ENCODE results near the gene NAV2.
"Not testable (repeated sequence)": the region's sequence is repeated elsewhere in the genome, so short reads cannot be mapped to it uniquely, and the experiment has no call there.

Gene NAV2

DNA sequence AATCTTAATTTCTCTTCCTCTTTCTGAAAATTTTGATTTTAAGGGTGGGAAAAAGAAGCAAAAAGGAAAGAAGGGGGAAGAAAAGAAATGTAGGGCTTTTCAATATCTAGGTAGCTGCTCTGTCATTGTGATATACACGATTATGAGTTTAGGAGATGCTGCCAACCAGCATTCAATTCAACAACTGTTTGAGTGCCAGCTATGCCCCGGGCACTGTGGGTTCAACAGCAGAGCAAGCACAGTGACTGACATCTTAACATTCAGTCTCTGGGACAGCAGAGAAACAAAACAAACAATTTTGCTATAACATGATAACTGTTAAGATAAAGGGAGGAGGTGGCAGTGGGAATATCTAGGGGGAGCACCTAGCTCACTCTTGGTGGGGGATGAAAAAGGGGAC, 356.1 kb downstream of the NAV2 start:
- H3K4me3 ChIP-seq (ENCODE audit: low read depth, low read length): no peak overlapping the region
- no peak for DNase-seq (ENCODE audit: low read depth)
- TF ChIP-seq, protein P1, sequence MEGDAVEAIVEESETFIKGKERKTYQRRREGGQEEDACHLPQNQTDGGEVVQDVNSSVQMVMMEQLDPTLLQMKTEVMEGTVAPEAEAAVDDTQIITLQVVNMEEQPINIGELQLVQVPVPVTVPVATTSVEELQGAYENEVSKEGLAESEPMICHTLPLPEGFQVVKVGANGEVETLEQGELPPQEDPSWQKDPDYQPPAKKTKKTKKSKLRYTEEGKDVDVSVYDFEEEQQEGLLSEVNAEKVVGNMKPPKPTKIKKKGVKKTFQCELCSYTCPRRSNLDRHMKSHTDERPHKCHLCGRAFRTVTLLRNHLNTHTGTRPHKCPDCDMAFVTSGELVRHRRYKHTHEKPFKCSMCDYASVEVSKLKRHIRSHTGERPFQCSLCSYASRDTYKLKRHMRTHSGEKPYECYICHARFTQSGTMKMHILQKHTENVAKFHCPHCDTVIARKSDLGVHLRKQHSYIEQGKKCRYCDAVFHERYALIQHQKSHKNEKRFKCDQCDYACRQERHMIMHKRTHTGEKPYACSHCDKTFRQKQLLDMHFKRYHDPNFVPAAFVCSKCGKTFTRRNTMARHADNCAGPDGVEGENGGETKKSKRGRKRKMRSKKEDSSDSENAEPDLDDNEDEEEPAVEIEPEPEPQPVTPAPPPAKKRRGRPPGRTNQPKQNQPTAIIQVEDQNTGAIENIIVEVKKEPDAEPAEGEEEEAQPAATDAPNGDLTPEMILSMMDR (conservative IDR thresholded peaks at IDR 0.05; ENCODE audit: low read depth, low read length): no peak

DNA sequence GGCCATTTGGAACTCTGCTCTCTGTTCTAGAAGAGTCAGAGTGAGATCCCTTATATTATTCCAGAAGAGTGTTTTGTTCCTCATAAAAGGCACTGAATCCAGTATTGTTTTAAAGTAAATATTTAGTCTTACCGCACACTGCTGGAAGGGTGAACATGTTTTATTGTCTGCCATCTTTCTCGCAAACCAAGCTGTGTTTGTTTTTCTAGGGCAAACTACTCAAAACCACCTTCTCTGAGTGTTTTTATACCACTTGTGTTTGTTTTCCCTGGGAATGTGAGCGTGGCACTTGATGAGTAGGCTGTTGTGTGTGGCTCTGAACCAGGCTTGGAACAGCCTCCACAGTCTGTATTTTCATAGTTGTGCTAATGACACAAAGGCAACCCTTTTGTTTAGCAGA, 357.8 kb downstream of the NAV2 start:
- no peak overlapping the region for H3K4me3 ChIP-seq (ENCODE audit: low read depth, low read length)
- DNase-seq (ENCODE audit: low read depth): no peak
- TF ChIP-seq, protein P1 (conservative IDR thresholded peaks at IDR 0.05; ENCODE audit: low read depth, low read length): no peak

DNA sequence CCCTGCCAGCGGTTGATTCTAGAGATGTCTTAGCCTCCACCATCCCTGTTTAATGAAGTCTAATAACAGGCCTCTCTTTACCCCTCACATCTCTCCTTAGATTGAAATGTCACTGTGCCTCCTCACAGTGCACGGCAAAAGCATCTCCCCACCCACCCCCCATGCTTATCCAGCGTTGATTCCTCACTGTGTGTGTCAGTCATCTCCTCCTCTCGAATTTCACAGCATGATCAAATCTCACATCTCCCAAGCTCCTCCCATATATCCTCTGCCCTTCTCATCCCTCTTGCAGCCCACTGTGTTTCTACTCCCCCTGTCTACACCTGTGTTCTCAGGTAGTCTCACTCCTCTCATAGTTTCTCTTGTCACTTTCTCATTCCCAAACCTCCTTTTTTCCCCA, 363.0 kb downstream of the NAV2 start:
- DNase-seq (ENCODE audit: low read depth): no peak
- no peak overlapping the region for H3K4me3 ChIP-seq (ENCODE audit: low read depth, low read length)
- TF ChIP-seq, protein P1 (conservative IDR thresholded peaks at IDR 0.05; ENCODE audit: low read depth, low read length): no peak

DNA sequence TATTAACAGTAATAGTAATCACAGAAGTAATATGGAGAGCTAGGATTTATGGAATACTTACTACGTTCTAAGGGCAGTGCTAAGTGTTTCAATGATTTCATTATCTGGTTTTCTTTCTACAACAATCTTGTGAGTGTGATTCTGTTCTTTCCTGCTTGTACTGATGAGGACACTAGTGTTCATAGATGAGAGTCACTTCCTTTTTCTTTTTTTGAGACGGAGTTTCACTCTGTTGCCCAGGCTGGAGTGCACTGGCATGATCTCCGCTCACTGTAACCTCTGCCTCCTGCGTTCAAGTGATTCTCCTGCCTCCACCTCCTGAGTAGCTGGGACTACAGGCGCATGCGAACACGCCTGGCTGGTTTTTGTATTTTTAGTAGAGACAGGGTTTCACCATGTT, 366.2 kb downstream of the NAV2 start:
- DNase-seq (ENCODE audit: low read depth): no peak
- H3K4me3 ChIP-seq (ENCODE audit: low read depth, low read length): no peak overlapping the region
- TF ChIP-seq, protein P1 (conservative IDR thresholded peaks at IDR 0.05; ENCODE audit: low read depth, low read length): no peak

DNA sequence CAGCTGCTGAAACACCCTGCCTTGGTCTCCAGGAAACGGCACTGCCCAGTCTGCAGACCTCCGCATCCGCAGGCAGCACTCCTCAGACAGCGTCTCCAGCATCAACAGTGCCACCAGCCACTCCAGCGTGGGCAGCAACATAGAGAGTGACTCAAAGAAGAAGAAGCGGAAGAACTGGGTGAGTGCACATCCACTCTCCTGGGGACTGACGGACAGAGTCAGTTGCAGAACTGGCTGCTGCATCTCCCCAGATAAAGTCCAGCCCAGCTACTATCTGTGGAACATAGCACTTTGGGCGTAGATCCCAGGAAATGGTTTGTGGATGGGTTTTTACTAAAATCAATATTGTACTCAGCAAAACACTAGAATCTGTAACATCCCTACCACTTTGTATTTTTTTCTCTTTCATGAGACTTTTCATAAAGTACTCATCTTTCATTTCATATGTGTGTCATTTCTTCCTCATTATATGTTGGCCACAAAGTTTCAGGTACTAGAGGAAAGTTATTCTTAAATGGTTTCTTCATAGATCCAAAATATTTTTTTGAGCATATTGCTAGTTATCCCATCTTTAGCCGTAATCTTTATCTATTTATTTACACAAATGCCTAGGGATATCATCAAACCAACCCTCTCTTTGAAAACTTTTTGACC, 367.5 kb downstream of the NAV2 start:
- H3K4me3 ChIP-seq (ENCODE audit: low read depth, low read length): no peak overlapping the region
- TF ChIP-seq, protein P1 (conservative IDR thresholded peaks at IDR 0.05; ENCODE audit: low read depth, low read length): no peak
- no peak for DNase-seq (ENCODE audit: low read depth)

DNA sequence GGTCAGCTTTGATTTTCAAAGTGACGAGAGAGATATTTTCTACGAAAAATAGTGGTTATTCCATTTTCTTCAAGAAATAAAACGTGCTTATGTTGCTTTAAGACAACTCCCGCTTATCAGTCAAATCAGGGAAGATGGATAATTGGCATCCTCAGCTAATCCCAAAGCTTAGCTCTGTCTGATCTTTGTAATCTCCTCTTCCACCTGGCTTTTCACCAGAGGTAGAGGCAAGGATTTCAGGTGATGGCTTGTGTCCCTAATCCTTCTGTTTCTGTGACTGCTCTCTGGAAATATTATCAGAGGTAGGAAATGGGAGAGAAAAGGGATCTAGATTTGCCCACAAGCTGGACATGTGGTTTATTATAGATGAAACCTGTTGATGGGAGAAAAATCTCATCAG, 368.7 kb downstream of the NAV2 start:
- no peak for DNase-seq (ENCODE audit: low read depth)
- H3K4me3 ChIP-seq (ENCODE audit: low read depth, low read length): no peak overlapping the region
- TF ChIP-seq, protein P1 (conservative IDR thresholded peaks at IDR 0.05; ENCODE audit: low read depth, low read length): no peak

DNA sequence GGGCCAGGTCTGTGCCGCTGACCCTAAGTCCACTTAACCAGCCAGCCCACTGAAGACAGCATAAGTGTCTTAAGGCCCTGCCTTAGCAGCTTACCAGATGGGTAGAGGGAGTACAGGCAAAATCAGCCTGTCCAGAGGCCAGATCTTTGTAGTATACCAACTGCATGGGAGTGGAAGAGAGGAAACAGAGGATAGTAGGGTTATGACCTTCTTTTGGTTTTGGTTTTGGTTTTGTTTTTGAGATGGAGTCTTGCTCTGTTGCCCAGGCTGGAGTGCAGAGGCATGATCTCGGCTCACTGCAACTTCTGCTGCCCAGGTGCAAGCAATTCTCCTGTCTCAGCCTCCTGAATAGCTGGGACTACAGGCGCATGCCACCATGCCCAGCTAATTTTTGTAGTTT, 371.2 kb downstream of the NAV2 start:
- DNase-seq (ENCODE audit: low read depth): not testable (repeated sequence)

More for the DNA sequence above, 371.2 kb downstream of the NAV2 start:
- H3K4me3 ChIP-seq (ENCODE audit: low read depth, low read length): not testable (repeated sequence)
